Left lobe of liver (tissue), 2 donors: Measurements from ENCODE around the gene ZFP57. TPM values are rescaled to one million over a fixed set of nuclear protein-coding genes. Genes with fewer than 3 reads are reported as not detected.

Source experiments
- ATAC-seq: fragments of 200-7000 bp; cut with Tn5 transposase; one replicate; pipeline ENCODE4 v1.9.1; 2020; ENCODE audit warnings: mild to moderate bottlenecking, moderate library complexity
- DNase-seq: peaks from one replicate; pipeline ENCODE4 v3.0.0-alpha.2; 2020; ENCODE audit warnings: low spot score
- total RNA-seq: library from RNA; stranded (reverse); gene quantifications from one replicate; pipeline ENCODE4 v1.2.1, GENCODE V29; 2021
- donor health status: DM: no; HTN: no; CAD: no; lungs with moderate emphysema.
- donor health status: DM: no; HTN: yes; CAD: no.

The ZFP57 gene
- total RNA-seq, 1 donor from 2014 or later, result not detected

- no peak for DNase-seq
- ATAC-seq, result no peak
Observed at GRCh38 chr6:29656157-29656556, 24.8 kb downstream of the ZFP57 start.

GRCh38 chr6:29655658-29656057 lies 25.3 kb downstream of the ZFP57 start:
- ATAC-seq (no peak), DNase-seq (no peak)

- no peak for DNase-seq
- peak; percentile 48 for ATAC-seq
Observed at GRCh38 chr6:29653452-29654038, 27.4 kb downstream of the ZFP57 start.

GRCh38 chr6:29652198-29652584 lies 28.8 kb downstream of the ZFP57 start:
- DNase-seq (no peak), ATAC-seq (no peak)

- ATAC-seq, result peak; percentile 37
Observed at GRCh38 chr6:29651413-29652197, 29.3 kb downstream of the ZFP57 start.

GRCh38 chr6:29649701-29650673 lies 31.0 kb downstream of the ZFP57 start:
- peak; percentile 94 for ATAC-seq
- peak; percentile 98 for DNase-seq

More at GRCh38 chr6:29651413-29652197, 29.3 kb downstream of the ZFP57 start:
- DNase-seq, result no peak

- DNase-seq, result no peak
Observed at GRCh38 chr6:29647927-29648642, 32.9 kb downstream of the ZFP57 start.

GRCh38 chr6:29641430-29642148 lies 39.4 kb downstream of the ZFP57 start:
- DNase-seq (no peak), ATAC-seq (no peak)

More at GRCh38 chr6:29647927-29648642, 32.9 kb downstream of the ZFP57 start:
- no peak for ATAC-seq

- DNase-seq, result no peak
- ATAC-seq, result no peak
Observed at GRCh38 chr6:29637247-29637646, 43.7 kb downstream of the ZFP57 start.

- DNase-seq (no peak), ATAC-seq (peak; percentile 4)
Observed at GRCh38 chr6:29633534-29633905, 47.4 kb downstream of the ZFP57 start.

GRCh38 chr6:29632789-29633533 lies 48.0 kb downstream of the ZFP57 start, which contains the start of gene GABBR1:
Gene GABBR1, minus strand, starts transcription at chr6:29633183. Its CDS starts 798 bp downstream, at chr6:29632385.
- DNase-seq, result peak; percentile 59
- peak; percentile 85 for ATAC-seq

GRCh38 chr6:29631860-29632731 lies 48.9 kb downstream of the ZFP57 start:
- peak; percentile 29 for ATAC-seq

GRCh38 chr6:29631209-29631810 lies 49.6 kb downstream of the ZFP57 start:
- ATAC-seq (no peak), DNase-seq (no peak)

More at GRCh38 chr6:29631860-29632731, 48.9 kb downstream of the ZFP57 start:
- no peak for DNase-seq

- ATAC-seq (no peak), DNase-seq (no peak)
Observed at GRCh38 chr6:29630315-29630714, 50.6 kb downstream of the ZFP57 start.

- no peak for ATAC-seq
- DNase-seq, result no peak
Observed at GRCh38 chr6:29629571-29629970, 51.4 kb downstream of the ZFP57 start.

GRCh38 chr6:29628419-29629281 lies 52.3 kb downstream of the ZFP57 start:
- ATAC-seq (peak; percentile 73), DNase-seq (no peak)
